Chondrocyte (in vitro differentiated cells): ENCODE data around the gene RPGR. TPM values are rescaled to one million over a fixed set of nuclear protein-coding genes. Genes with fewer than 3 reads are reported as not detected.

Experiments used
- DNase-seq: peaks from one replicate; pipeline ENCODE4 v3.0.0; 2021; ENCODE audit warnings: mixed read lengths, low spot score
- H3K27ac Mint-ChIP-seq: one replicate; pipeline ENCODE4 v1.8.0; 2021; ENCODE audit warnings: mild to moderate bottlenecking, moderate library complexity, mixed read lengths; ENCODE audit not compliant: unreplicated experiment
- H3K27me3 Mint-ChIP-seq: 2 replicates; pipeline ENCODE4 v1.8.0; 2021; ENCODE audit warnings: low read depth, mixed read lengths
- H3K36me3 Mint-ChIP-seq: 2 replicates; pipeline ENCODE4 v1.8.0; 2021; ENCODE audit warnings: low read depth, mixed read lengths
- H3K4me1 Mint-ChIP-seq: 2 replicates; pipeline ENCODE4 v1.8.0; 2021; ENCODE audit warnings: low read depth, mild to moderate bottlenecking, mixed read lengths
- H3K4me3 Mint-ChIP-seq: one replicate; pipeline ENCODE4 v1.8.0; 2021; ENCODE audit warnings: mild to moderate bottlenecking, moderate library complexity, mixed read lengths; ENCODE audit not compliant: unreplicated experiment
- H3K9me3 Mint-ChIP-seq: 2 replicates; pipeline ENCODE4 v1.8.0; 2021; ENCODE audit warnings: low read depth, mixed read lengths
- CTCF ChIP-seq: fragments of 200-600 bp; sonication (generic); IDR thresholded peaks from 2 replicates; pipeline ENCODE4 v1.5.0; 2021; ENCODE audit warnings: antibody characterized with exemption, mild to moderate bottlenecking, moderate library complexity
- total RNA-seq: library from RNA; stranded (reverse); gene quantifications from 3 replicates; pipeline ENCODE4 v1.2.1, GENCODE V29; 2021

Gene RPGR
- total RNA-seq, 1 donor from 2014 or later = 3.3 TPM

DNA sequence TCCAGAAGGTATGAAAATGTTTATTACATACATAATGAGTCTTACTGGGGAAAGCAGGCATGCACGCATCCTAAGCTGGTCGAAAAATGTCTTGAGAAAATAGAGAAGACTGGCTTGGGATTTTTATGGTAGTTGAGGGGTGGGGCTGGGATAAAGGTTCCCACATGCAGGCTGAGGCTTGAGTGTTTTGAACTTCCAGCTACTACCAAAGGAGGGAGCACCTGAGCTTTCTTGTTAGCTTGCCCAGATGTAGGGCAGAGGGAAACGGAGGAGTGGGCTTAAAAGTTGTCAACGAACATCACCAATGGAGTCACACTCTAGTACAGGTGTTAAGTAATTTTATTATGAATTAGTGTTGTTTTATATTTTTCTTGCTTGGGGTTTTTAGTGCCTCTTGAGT lies 67.1 kb downstream of the RPGR start:
- peak; percentile 66 for TF ChIP-seq CTCF
- no peaks in the 10 kb centered on the region for H3K9me3 Mint-ChIP-seq
- no peak for DNase-seq
- H3K4me3 Mint-ChIP-seq = no peak overlapping the region
- no peak overlapping the region for H3K27ac Mint-ChIP-seq
- H3K36me3 Mint-ChIP-seq = no peaks in the 10 kb centered on the region
- peaks cover 22% of the 10 kb centered on the region for H3K4me1 Mint-ChIP-seq
- H3K27me3 Mint-ChIP-seq = no peaks in the 10 kb centered on the region

DNA sequence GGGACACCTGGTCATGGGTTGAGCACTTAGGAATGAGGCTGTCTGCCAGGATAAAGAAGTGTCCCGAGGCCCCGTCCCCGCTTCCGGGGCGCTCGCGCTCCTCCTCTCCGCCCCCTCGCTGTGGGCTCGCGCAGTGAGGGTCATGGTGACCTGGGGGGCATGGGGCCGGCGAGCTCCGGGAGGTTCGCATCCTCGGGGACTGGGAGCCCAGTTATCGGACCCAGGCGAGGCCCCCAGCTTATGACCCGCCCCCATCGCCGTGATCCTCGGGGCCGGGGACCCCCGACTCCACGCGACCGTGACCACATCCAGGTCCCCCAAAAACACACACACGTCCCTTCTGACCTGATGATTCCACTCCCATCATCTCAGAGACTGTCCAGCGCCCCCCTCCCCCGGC lies 71.3 kb downstream of the RPGR start:
- no peaks in the 10 kb centered on the region for H3K9me3 Mint-ChIP-seq
- DNase-seq = peak; percentile 78
- H3K27me3 Mint-ChIP-seq = no peaks in the 10 kb centered on the region
- H3K4me1 Mint-ChIP-seq = peaks cover 2% of the 10 kb centered on the region
- H3K36me3 Mint-ChIP-seq = no peaks in the 10 kb centered on the region
- H3K27ac Mint-ChIP-seq = no peak overlapping the region
- H3K4me3 Mint-ChIP-seq = no peak overlapping the region
- TF ChIP-seq CTCF = no peak

DNA sequence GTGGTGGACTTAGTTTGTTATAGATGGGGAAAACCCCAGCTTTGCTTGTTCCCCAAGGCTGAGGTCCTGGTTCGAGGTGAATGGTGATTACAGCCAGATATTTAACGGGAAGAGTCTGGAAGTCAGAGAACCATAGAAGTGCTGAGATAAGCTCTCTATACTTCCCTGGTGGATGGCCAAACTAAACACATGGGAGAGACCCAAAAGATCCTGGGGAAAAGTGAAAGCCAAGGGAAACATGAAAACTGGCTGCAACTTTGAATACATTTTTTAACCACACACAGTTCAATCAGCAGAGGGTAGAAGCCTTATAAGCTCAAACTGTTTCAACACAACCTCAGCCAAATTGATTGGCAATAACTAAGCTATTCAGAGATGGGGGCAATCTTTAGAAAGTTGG lies 77.3 kb downstream of the RPGR start:
- peaks cover 8% of the 10 kb centered on the region for H3K4me1 Mint-ChIP-seq
- TF ChIP-seq CTCF = no peak
- no peak for DNase-seq
- H3K4me3 Mint-ChIP-seq = no peak overlapping the region
- no peaks in the 10 kb centered on the region for H3K27me3 Mint-ChIP-seq
- H3K27ac Mint-ChIP-seq = no peak overlapping the region
- no peaks in the 10 kb centered on the region for H3K9me3 Mint-ChIP-seq
- no peaks in the 10 kb centered on the region for H3K36me3 Mint-ChIP-seq

DNA sequence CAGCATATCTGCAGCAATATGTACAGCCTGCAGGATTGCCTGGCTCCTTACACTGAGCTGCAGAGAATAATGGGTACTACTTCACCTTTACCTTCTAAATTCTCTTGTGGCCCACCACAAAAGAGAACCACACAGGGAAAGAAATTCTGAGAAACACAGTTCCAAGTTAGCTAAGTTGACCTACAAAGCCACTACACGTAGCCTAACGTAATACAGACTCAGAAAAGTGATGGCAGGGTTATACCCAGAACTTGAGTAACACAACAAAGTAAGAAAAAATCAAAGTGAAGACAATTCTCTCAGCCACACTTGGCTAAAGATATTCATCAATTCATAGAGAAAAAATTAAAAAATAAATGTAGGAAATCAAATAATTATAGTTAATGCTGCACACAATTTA lies 80.3 kb downstream of the RPGR start:
- Mint-ChIP-seq H3K9me3 (peaks cover 4% of the 10 kb centered on the region), H3K4me3 (no peak overlapping the region), H3K27ac (no peak overlapping the region)

GRCh38 chrX:38240541-38240940 lies 86.8 kb downstream of the RPGR start:
- no peak for TF ChIP-seq CTCF
- Mint-ChIP-seq H3K4me1 (no peaks in the 10 kb centered on the region), H3K36me3 (no peaks in the 10 kb centered on the region), H3K9me3 (peaks cover 7% of the 10 kb centered on the region), H3K27ac (no peak overlapping the region), H3K4me3 (no peak overlapping the region), H3K27me3 (no peaks in the 10 kb centered on the region)
- DNase-seq = no peak

More for the DNA sequence above, 80.3 kb downstream of the RPGR start:
- TF ChIP-seq CTCF = no peak
- no peaks in the 10 kb centered on the region for H3K36me3 Mint-ChIP-seq
- H3K4me1 Mint-ChIP-seq = peaks cover 8% of the 10 kb centered on the region
- no peak for DNase-seq
- H3K27me3 Mint-ChIP-seq = no peaks in the 10 kb centered on the region
